ENCODE data around the gene LAMB3. TPM values are rescaled to one million over a fixed set of nuclear protein-coding genes. Genes with fewer than 3 reads are reported as not detected.

LAMB3 gene
- polyA plus RNA-seq, 1 of the 3 experiments (the other 2 are of a cell fraction) = 18.0 TPM

DNA sequence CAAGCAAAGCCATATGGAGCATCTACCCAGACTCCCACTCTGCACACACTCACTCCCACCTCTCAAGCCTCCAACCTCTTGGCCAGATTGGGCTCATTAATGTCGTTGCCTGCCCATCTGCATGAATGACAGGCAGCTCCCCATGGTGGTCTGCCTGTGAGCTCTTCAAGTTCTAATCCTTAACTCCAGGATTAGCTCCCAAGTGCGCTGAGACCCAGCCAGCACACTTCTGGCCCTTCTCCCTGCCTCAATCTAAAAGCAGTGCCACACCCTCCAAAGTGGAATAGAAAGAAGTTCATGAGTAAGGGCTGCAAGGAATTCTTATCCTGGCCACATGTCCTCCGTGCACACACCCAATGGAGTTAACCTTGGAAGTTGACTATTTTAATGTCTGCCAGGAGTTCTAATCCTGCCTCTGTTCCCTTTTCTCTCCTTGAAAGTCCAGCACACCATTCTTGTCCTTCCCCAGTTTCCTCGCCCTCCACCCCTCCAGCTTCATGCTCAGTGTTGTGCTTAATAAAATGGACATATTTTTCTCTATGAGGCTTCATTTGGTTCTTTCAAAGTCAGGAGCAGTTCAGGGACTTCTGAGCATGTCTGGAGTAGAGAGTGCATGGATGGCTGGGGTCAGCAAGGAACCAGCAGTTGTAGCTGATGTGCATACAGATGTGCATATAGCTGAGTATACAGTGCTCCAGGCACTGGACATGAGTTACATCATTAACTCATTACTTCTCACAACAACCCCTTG, 38.6 kb downstream of the LAMB3 start:
- POLR2A ChIA-PET = no interaction called here
- CTCF ChIA-PET = interaction anchor here (2.4 to 6.9 kb wide), 2 partner anchors 12 to 14 kb away, joined by 12 to 43 read pairs; no protein-coding TSS in a partner anchor

More for the DNA sequence above, 38.6 kb downstream of the LAMB3 start:
- H3K9me3 ChIP-seq = no peaks in the 10 kb centered on the region
- no peak overlapping the region for H3K4me3 ChIP-seq (ENCODE audit: low read depth in 2 of 2, low read length in 1 of 2)
- H3K79me2 ChIP-seq (ENCODE audit: insufficient read depth) = no peaks in the 10 kb centered on the region
- no peaks in the 10 kb centered on the region for H3K9me2 ChIP-seq
- 85% methylated on average over 4 of the region's 4 CpGs for WGBS (ENCODE audit: low lambda C conversion rate)
- H3K9ac ChIP-seq = no peak overlapping the region
- no peak for TF ChIP-seq RXRA (IDR thresholded peaks at IDR 0.05; ENCODE audit: borderline replicate concordance, low read depth)
- no peak for TF ChIP-seq POLR2AphosphoS5 (IDR thresholded peaks at IDR 0.05; ENCODE audit: low read depth, low read length)
- TF ChIP-seq MXI1 (IDR thresholded peaks at IDR 0.05; ENCODE audit: low read depth, low read length) = no peak
- no peak for TF ChIP-seq MEF2A (IDR thresholded peaks at IDR 0.05; ENCODE audit: borderline replicate concordance, low read depth)
- TF ChIP-seq JUND (IDR thresholded peaks at IDR 0.05) = no peak
- TF ChIP-seq TAF1 (IDR thresholded peaks at IDR 0.05; ENCODE audit: borderline replicate concordance, low read depth, low read length) = no peak
- TF ChIP-seq RAD21 (IDR thresholded peaks at IDR 0.05; ENCODE audit: low read length) = no peak
- no peak for TF ChIP-seq YY1 (IDR thresholded peaks at IDR 0.05; ENCODE audit: low read depth)
- no peak for TF ChIP-seq CTCF (IDR thresholded peaks at IDR 0.05)
- TF ChIP-seq, protein P1, sequence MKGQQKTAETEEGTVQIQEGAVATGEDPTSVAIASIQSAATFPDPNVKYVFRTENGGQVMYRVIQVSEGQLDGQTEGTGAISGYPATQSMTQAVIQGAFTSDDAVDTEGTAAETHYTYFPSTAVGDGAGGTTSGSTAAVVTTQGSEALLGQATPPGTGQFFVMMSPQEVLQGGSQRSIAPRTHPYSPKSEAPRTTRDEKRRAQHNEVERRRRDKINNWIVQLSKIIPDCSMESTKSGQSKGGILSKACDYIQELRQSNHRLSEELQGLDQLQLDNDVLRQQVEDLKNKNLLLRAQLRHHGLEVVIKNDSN (IDR thresholded peaks at IDR 0.05; ENCODE audit: borderline replicate concordance, low read depth) = no peak
- TF ChIP-seq TCF12 (IDR thresholded peaks at IDR 0.05) = no peak
- no peak for TF ChIP-seq MAX (IDR thresholded peaks at IDR 0.05; ENCODE audit: low read depth)
- TF ChIP-seq, protein P2, sequence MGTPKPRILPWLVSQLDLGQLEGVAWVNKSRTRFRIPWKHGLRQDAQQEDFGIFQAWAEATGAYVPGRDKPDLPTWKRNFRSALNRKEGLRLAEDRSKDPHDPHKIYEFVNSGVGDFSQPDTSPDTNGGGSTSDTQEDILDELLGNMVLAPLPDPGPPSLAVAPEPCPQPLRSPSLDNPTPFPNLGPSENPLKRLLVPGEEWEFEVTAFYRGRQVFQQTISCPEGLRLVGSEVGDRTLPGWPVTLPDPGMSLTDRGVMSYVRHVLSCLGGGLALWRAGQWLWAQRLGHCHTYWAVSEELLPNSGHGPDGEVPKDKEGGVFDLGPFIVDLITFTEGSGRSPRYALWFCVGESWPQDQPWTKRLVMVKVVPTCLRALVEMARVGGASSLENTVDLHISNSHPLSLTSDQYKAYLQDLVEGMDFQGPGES (IDR thresholded peaks at IDR 0.05; ENCODE audit: low read depth, low read length) = no peak
- TF ChIP-seq SIN3A (IDR thresholded peaks at IDR 0.05; ENCODE audit: borderline replicate concordance, low read depth, low read length) = no peak
- no peaks in the 10 kb centered on the region for H4K20me1 ChIP-seq (ENCODE audit: insufficient read depth)
- peaks cover 0 to 4% of the 10 kb centered on the region in 2 experiments; a peak in 2 of 4 replicates for H3K4me1 ChIP-seq (ENCODE audit: control insufficient read depth in 1 of 2, insufficient read depth in 2 of 2, low read depth in 1 of 2, low read length in 1 of 2)
- H3K36me3 ChIP-seq (replicated peaks in 1 of 2; ENCODE audit: control insufficient read depth in 1 of 2, insufficient read depth in 2 of 2, low read length in 1 of 2) = peaks cover 5 to 51% of the 10 kb centered on the region in 2 experiments
- no peak overlapping the region for H3K4me2 ChIP-seq
- H3K27ac ChIP-seq (ENCODE audit: low read depth in 2 of 2, low read length in 1 of 2) = no peak overlapping the region
- no peaks in the 10 kb centered on the region for H3K27me3 ChIP-seq (ENCODE audit: insufficient read depth)
- DNase-seq = no peak
- no peak overlapping the region for H2AFZ ChIP-seq (ENCODE audit: low read depth)
- H3F3A ChIP-seq (replicated peaks; ENCODE audit: insufficient read depth) = no peaks in the 10 kb centered on the region
